Keratinocyte (primary cell): ENCODE data around the gene ASTN2.

Experiments
- CTCF ChIP-seq, 3 experiments: IDR thresholded peaks in 1 of 3; conservative IDR thresholded peaks in 1 of 3; optimal IDR thresholded peaks in 1 of 3; 2 replicates in 2 of 3; 3 replicates in 1 of 3; pipeline versions ENCODE3 to v1.5.1; 2011; ENCODE audit warnings: low read length in 3 of 3, mild to moderate bottlenecking in 3 of 3, moderate library complexity in 2 of 3, control low read depth in 1 of 3, inconsistent platforms in 1 of 3; ENCODE audit not compliant: insufficient read depth in 2 of 3; ENCODE audit errors: extremely low read depth in 1 of 3
- EZH2 ChIP-seq: IDR thresholded peaks from one replicate; pipeline ENCODE4 v1.6.1; 2012; ENCODE audit warnings: inconsistent platforms, mild to moderate bottlenecking, low read length, moderate library complexity

- TF ChIP-seq CTCF (optimal IDR thresholded peaks at IDR 0.05 in 1 of 3, IDR thresholded peaks at IDR 0.05 in 1 of 3, conservative IDR thresholded peaks at IDR 0.05 in 1 of 3; ENCODE audit: extremely low read depth in 1 of 3, insufficient read depth in 2 of 3, low read length in 3 of 3) (no peak), EZH2 (no peak)
Observed at GRCh38 chr9:116464987-116465571, 949.8 kb downstream of the ASTN2 start.
